Neural cell (in vitro differentiated cells): ENCODE measurements around the gene MYRF. TPM values are rescaled to one million over a fixed set of nuclear protein-coding genes. Genes with fewer than 3 reads are reported as not detected.

ENCODE experiments used
- H2AFZ ChIP-seq: fragments of 200-600, 300-800 bp; sonication (generic), shearing (Covaris generic); 2 replicates; pipeline ENCODE4 v1.6.0; 2014; ENCODE audit warnings: low read depth, mild to moderate bottlenecking, antibody characterized with exemption, low read length, moderate library complexity
- H3F3A ChIP-seq: fragments of 200-600 bp; shearing (Covaris generic); 2 replicates; pipeline ENCODE4 v1.6.1; 2016; ENCODE audit warnings: mild to moderate bottlenecking, moderate library complexity, mixed read lengths, antibody characterized with exemption, low read length; ENCODE audit not compliant: insufficient read depth, poor library complexity, severe bottlenecking
- H3K27ac ChIP-seq: fragments of 200-600, 300-800 bp; sonication (generic), shearing (Covaris generic); 2 replicates; pipeline ENCODE4 v1.5.1; 2014; ENCODE audit warnings: mild to moderate bottlenecking, low read length, moderate library complexity
- H3K27me3 ChIP-seq: fragments of 300-800, 200-600 bp; sonication (generic), shearing (Covaris generic); 2 replicates; pipeline ENCODE4 v1.6.0; 2014; ENCODE audit warnings: mild to moderate bottlenecking, low read depth, low read length, moderate library complexity; ENCODE audit not compliant: insufficient read depth
- H3K36me3 ChIP-seq: fragments of 300-800, 200-600 bp; sonication (generic), shearing (Covaris generic); 2 replicates; pipeline ENCODE4 v1.5.1; 2014; ENCODE audit warnings: mild to moderate bottlenecking, antibody characterized with exemption, low read length, moderate library complexity; ENCODE audit not compliant: insufficient read depth
- H3K4me2 ChIP-seq: fragments of 300-800, 200-600 bp; sonication (generic), shearing (Covaris generic); 2 replicates; pipeline ENCODE4 v1.6.0; 2014; ENCODE audit warnings: mild to moderate bottlenecking, low read length
- H3K4me3 ChIP-seq: fragments of 300-800, 200-600 bp; sonication (generic), shearing (Covaris generic); 2 replicates; pipeline ENCODE4 v1.5.1; 2014; ENCODE audit warnings: mild to moderate bottlenecking, low read length, moderate library complexity
- H3K79me2 ChIP-seq: fragments of 200-600 bp; shearing (Covaris generic); replicated peaks from 2 replicates; pipeline ENCODE4 v1.6.0; 2014; ENCODE audit warnings: mild to moderate bottlenecking, low read length, moderate library complexity; ENCODE audit not compliant: insufficient read depth
- H3K9ac ChIP-seq: fragments of 300-800, 200-600 bp; sonication (generic), shearing (Covaris generic); 2 replicates; pipeline ENCODE4 v1.6.1; 2016; ENCODE audit warnings: mild to moderate bottlenecking, low read length, mixed read lengths
- H3K9me2 ChIP-seq: fragments of 200-600 bp; shearing (Covaris generic); 2 replicates; pipeline ENCODE4 v1.6.1; 2016; ENCODE audit warnings: mild to moderate bottlenecking, low read length, mixed read lengths; ENCODE audit not compliant: insufficient read depth
- H3K9me3 ChIP-seq: fragments of 200-600, 300-800 bp; sonication (generic), shearing (Covaris generic); 2 replicates; pipeline ENCODE4 v1.6.1; 2016; ENCODE audit warnings: mild to moderate bottlenecking, mixed run types, low read length, moderate library complexity, mixed read lengths
- H4K20me1 ChIP-seq: fragments of 200-600 bp; shearing (Covaris generic); 2 replicates; pipeline ENCODE4 v1.6.1; 2016; ENCODE audit warnings: mild to moderate bottlenecking, mixed run types; ENCODE audit not compliant: insufficient read depth
- CTCF ChIP-seq: fragments of 450-650 bp; IDR thresholded peaks from 2 replicates; pipeline ENCODE4 v1.5.1; 2014; ENCODE audit warnings: antibody characterized with exemption, mild to moderate bottlenecking, moderate library complexity; ENCODE audit not compliant: poor library complexity, severe bottlenecking
- EP300 ChIP-seq: fragments of 450-650 bp; conservative IDR thresholded peaks from 2 replicates; pipeline ENCODE4 v1.6.1; 2014; ENCODE audit warnings: antibody characterized with exemption, mild to moderate bottlenecking, moderate library complexity; ENCODE audit not compliant: poor library complexity, severe bottlenecking
- EZH2 ChIP-seq: fragments of 200-600, 300-800 bp; shearing (Covaris generic), sonication (generic); IDR thresholded peaks from 2 replicates; pipeline ENCODE4 v1.6.1; 2014; ENCODE audit warnings: antibody characterized with exemption, low read length, borderline replicate concordance, mild to moderate bottlenecking; ENCODE audit not compliant: insufficient read depth, poor library complexity, severe bottlenecking
- MXI1 ChIP-seq: fragments of 450-650 bp; conservative IDR thresholded peaks from 2 replicates; pipeline ENCODE4 v1.6.1; 2014; ENCODE audit warnings: antibody characterized with exemption, mild to moderate bottlenecking; ENCODE audit not compliant: poor library complexity, severe bottlenecking
- POLR2AphosphoS5 ChIP-seq: IDR thresholded peaks from 2 replicates; pipeline ENCODE4 v1.6.1; 2012
- RAD21 ChIP-seq: fragments of 450-650 bp; conservative IDR thresholded peaks from 2 replicates; pipeline ENCODE4 v1.6.1; 2014; ENCODE audit warnings: antibody characterized with exemption, mild to moderate bottlenecking, moderate library complexity
- REST ChIP-seq: IDR thresholded peaks from 2 replicates; pipeline ENCODE4 v1.6.1; 2012; ENCODE audit warnings: borderline replicate concordance
- SMC3 ChIP-seq: fragments of 450-650 bp; conservative IDR thresholded peaks from 2 replicates; pipeline ENCODE4 v1.6.1; 2014; ENCODE audit warnings: antibody characterized with exemption, mild to moderate bottlenecking, moderate library complexity; ENCODE audit not compliant: poor library complexity
- polyA plus RNA-seq: library from polyadenylated mRNA; depleted of rRNA; stranded (reverse); fragments of >200 nt; gene quantifications from 2 replicates; pipeline ENCODE4 v1.2.3, GENCODE V29; 2014

The MYRF gene
- polyA plus RNA-seq, 1 donor from 2014 or later: 0.16 TPM

- peaks cover 25% of the 10 kb centered on the region for H3K79me2 ChIP-seq
- TF ChIP-seq POLR2AphosphoS5 (no peak), RAD21 (no peak)
- H3K9ac ChIP-seq: no peak overlapping the region
- H3K27ac ChIP-seq: no peak overlapping the region
- no peaks in the 10 kb centered on the region for H3K27me3 ChIP-seq
- no peak overlapping the region for H2AFZ ChIP-seq
- H3K36me3 ChIP-seq: no peaks in the 10 kb centered on the region
- H3K4me3 ChIP-seq: no peak overlapping the region
- no peaks in the 10 kb centered on the region for H4K20me1 ChIP-seq
- no peaks in the 10 kb centered on the region for H3K9me2 ChIP-seq
- H3F3A ChIP-seq: no peaks in the 10 kb centered on the region
- no peaks in the 10 kb centered on the region for H3K9me3 ChIP-seq
- H3K4me2 ChIP-seq: no peak overlapping the region
These were observed 43.6 kb downstream of the MYRF start for GRCh38 chr11:61795876-61796526.

- H3K4me2 ChIP-seq: no peak overlapping the region
- no peak overlapping the region for H3K27ac ChIP-seq
- no peaks in the 10 kb centered on the region for H3F3A ChIP-seq
- no peaks in the 10 kb centered on the region for H3K9me2 ChIP-seq
- H3K9ac ChIP-seq: no peak overlapping the region
- no peaks in the 10 kb centered on the region for H3K9me3 ChIP-seq
- H2AFZ ChIP-seq: no peak overlapping the region
- H4K20me1 ChIP-seq: no peaks in the 10 kb centered on the region
- peaks cover 21% of the 10 kb centered on the region for H3K79me2 ChIP-seq
- no peaks in the 10 kb centered on the region for H3K36me3 ChIP-seq
- no peak overlapping the region for H3K4me3 ChIP-seq
- H3K27me3 ChIP-seq: no peaks in the 10 kb centered on the region
- no peak for TF ChIP-seq EZH2
- TF ChIP-seq RAD21: peak; percentile 91
- peak; percentile 95 for TF ChIP-seq SMC3
- no peak for TF ChIP-seq EP300
- peak; percentile 24 for TF ChIP-seq POLR2AphosphoS5
- TF ChIP-seq CTCF: peak; percentile 93
These were observed 45.0 kb downstream of the MYRF start for GRCh38 chr11:61797263-61797944.

- TF ChIP-seq SMC3 (no peak), MXI1 (no peak), RAD21 (no peak), EP300 (no peak), REST (no peak), EZH2 (no peak), CTCF (no peak)
- Histone ChIP-seq H3K79me2 (peaks cover under 1% of the 10 kb centered on the region), H3K9me2 (no peaks in the 10 kb centered on the region), H3K9ac (no peak overlapping the region), H4K20me1 (no peaks in the 10 kb centered on the region), H3F3A (no peaks in the 10 kb centered on the region), H2AFZ (no peak overlapping the region), H3K9me3 (no peaks in the 10 kb centered on the region), H3K36me3 (peaks cover 6% of the 10 kb centered on the region), H3K4me3 (no peak overlapping the region), H3K4me2 (no peak overlapping the region), H3K27ac (no peak overlapping the region), H3K27me3 (no peaks in the 10 kb centered on the region)
These were observed 47.3 kb downstream of the MYRF start for GRCh38 chr11:61799665-61800284.
